Eye (tissue), 1 donor: Measurements from ENCODE around the gene DGAT2L6.

ENCODE experiments used
- DNase-seq: peaks from one replicate; pipeline ENCODE4 v3.0.0-alpha.2; 2015

Gene DGAT2L6

GRCh38 chrX:70176938-70177533 is at the start of gene DGAT2L6:
Gene DGAT2L6, plus strand, starts transcription at chrX:70177483. Its CDS starts 100 bp downstream, at chrX:70177583.
- DNase-seq, result no peak

DNA sequence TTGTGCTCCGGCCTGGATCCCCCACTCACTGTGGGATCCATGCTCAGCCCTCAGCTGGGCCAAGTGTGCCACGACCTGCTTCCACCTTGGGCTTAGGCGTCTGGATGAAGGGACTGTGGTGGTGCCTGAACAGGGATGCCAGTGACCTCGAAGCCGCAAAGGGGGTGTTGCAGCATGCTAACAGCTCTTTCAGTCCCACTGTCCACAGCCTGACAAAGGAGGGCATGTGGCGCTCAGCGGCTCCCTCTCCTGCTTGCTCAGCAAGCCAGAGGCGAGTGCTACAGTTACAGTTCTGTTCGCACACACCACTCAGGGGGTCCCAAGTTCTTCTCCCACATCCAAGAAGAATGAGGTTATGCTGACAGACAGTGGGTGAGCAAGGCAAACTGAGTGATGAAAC is 49.2 kb upstream of the DGAT2L6 start:
- DNase-seq, result no peak

DNA sequence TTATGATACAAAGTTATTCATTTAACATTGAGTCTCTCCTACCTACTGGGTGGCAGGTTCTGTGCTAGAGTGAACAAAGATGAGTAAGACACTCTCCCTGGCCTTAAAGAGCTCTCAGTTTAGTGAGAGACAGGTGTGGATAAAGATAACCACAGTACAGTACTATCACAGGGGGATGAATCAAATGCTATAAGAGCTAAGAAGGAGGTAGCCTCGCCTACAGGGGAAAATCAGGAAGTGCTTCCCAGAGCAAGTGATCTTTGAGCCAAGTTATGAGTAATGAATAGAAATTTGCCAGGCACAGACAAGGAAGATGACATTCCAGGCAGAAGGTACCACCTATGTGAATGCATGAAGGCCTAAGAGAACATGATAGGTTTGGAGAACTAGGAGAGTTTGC is 47.5 kb upstream of the DGAT2L6 start:
- no peak for DNase-seq

- no peak for DNase-seq
Observed at GRCh38 chrX:70132224-70132623, 45.1 kb upstream of the DGAT2L6 start.

DNA sequence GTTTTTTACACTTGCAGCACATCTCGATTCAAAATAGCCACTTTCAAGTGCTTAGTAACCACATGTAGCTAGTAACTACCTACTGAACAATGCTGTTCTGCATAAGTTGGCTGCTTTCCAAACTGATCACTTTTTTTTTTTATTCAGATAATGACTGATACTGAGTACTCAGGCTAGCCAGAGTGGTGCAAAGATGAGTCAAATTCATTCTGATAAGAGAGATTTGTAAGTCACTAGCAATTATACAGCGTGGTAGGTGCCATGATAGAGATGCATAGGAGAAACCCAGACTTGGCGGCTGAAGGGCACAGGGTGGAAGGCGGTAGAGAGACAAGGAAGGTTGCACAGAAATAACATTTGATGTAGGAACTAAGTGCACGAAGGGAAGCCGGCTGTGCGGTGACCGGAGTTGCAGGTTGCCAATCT is 44.4 kb upstream of the DGAT2L6 start:
- DNase-seq, result no peak

- DNase-seq, result peak; percentile 93
Observed at GRCh38 chrX:70133303-70134115, 43.8 kb upstream of the DGAT2L6 start, which contains the start of gene IGBP1. Gene IGBP1, plus strand, starts transcription at chrX:70133447. Its CDS starts 501 bp downstream, at chrX:70133948.

GRCh38 chrX:70134116-70134477 is 43.2 kb upstream of the DGAT2L6 start:
- DNase-seq, result no peak

DNA sequence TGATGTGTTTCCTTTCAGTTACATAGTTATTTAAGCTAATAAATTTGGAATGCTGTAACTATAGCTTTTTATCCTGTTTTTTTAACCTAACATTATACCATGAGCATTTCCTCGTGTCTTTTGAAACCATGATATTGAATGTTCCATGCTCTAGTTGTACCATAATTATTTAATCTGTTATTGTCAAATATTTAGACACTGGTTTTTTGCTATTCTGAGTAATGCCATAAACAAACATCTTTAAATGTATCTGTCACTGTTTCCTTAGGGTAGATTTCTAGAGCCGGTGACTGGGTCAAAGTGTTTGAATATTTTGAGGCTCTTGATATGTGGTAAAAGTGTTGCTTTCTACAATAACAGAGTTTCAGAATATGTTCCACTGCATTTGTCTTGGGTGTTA is 38.7 kb upstream of the DGAT2L6 start:
- DNase-seq, result no peak

GRCh38 chrX:70139736-70140135 is 37.5 kb upstream of the DGAT2L6 start:
- DNase-seq, result no peak

DNA sequence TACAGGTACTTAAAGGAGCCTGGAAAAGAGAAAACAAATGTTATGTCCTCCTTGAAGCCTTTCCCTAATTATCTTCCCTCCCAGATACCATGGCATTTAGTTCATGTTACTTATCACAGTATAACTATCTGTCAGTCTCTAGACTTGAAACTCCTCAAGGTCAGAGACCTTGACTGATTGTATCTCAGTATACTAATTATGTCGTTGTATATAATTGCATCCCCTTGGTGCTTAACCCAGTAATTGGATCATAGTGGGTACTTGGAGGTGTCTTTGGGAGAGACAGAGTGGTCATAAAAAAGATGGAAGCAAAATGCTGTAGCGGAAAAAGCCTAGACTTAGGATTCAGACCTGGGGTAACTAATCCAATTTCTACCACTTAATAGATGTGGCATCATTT is 35.9 kb upstream of the DGAT2L6 start:
- DNase-seq, result no peak

DNA sequence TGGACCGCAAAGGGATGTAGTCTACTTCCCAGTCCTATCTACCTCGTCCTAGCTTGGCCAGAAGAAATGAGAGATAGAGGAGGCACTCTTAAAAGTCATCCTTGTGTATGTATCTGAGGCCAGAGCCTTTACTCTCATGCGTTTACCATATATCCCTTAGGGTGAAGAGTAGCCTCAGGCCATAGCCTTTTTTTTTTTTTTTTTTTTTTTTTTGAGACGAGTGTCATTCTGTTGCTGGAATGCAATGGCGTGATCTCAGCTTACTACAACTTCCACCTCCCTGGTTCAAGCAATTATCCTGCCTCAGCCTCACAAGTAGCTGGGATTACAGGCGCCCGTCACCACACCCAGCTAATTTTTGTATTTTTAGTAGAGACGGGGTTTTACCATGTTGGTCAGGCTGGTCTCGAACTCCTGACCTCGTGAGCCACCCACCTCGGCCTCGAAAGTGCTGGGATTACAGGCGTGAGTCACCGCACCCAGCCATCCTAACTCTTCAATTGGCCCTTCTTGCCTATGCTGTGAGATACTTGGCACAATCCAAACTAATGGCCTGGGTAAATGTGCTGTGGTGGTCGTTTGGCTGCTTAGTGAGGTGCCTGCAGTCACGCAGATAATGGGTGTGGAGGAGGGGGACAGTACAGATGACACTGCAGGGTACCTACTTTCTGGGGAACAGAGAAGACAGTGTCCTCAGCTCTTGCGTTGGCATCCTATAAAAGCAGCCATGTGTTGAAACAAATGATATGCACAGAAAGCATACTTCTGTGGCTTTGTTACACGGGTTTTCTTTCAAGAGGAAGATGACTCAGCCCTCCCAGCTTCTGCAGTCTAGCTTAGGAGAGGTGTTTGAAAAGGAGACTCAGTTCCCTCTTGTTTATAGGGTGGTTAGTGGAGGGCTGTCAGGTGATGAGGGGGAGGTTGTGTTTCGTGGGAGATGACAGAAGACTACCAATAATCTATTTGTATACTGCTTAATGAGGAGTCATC is 10.4 kb upstream of the DGAT2L6 start:
- no peak for DNase-seq

GRCh38 chrX:70168238-70169188 is 8.8 kb upstream of the DGAT2L6 start:
- peak; percentile 38 for DNase-seq

- DNase-seq, result no peak
Observed at GRCh38 chrX:70169281-70169680, 8.0 kb upstream of the DGAT2L6 start.

- peak; percentile 10 for DNase-seq
Observed at GRCh38 chrX:70171624-70172023, 5.7 kb upstream of the DGAT2L6 start.

GRCh38 chrX:70172221-70172620 is 5.1 kb upstream of the DGAT2L6 start:
- DNase-seq, result no peak

DNA sequence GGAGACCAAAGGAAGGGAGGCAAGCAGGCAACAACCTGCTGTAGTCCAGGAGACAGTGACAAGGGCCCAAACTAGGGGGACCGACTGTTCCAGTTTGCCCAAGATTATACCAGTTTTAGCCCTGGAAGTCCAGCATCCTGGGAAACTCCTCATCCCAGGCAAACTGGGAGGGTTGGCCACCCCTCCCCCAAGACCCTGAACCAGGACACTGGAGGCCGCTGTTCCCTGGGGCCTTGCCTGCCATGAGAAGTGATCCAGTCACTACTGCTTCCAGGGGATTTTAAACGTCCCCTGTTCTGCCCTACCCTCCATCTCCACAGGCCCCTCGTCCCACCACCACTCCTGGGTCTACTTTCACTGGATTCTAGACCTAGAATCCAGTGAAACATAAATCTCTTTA is 4.3 kb upstream of the DGAT2L6 start:
- no peak for DNase-seq

GRCh38 chrX:70174754-70175153 is 2.5 kb upstream of the DGAT2L6 start:
- DNase-seq, result no peak

DNA sequence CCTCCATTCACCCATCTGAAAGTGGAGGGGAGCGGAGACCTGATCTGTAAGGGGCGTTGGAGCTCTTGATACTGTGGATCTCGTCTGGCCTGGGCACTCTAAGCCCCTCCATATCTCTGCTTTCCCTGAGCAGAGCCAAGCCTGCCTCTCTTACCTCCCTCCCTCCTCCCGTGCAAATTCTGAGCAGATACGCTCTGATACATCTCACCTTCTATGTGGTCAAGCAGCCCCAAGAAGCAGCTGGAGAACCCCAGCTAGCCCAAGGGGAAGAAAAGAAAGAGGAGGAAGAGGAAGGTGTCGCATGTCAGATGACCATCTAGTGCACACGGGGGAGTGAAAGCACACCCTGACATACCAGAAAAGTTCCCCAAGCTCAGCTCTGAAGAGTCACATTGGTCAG is 1.9 kb upstream of the DGAT2L6 start:
- no peak for DNase-seq

DNA sequence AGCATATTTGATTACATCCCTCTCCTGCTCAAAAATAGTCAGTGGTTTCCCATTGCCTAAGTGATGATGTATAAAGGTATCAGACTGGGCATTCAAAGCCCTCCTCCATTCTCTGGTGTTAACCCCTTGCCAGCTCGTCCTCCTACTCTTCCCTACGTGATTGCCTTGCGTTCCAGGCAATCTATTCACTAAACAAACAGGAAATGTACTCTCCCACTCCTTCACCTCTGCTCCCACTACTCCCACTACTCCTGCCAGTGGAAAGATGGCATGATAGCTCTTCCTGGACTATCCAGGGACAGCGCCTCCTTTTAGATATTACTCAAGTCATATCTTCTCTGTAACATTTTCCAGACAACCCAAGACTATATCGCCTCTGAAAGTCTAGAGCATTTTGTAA is 5.8 kb downstream of the DGAT2L6 start:
- DNase-seq, result no peak

- no peak for DNase-seq
Observed at GRCh38 chrX:70190225-70190624, 12.9 kb downstream of the DGAT2L6 start.

GRCh38 chrX:70196961-70197720 is 19.9 kb downstream of the DGAT2L6 start:
- peak; percentile 24 for DNase-seq
